GDM1 (cell line): ENCODE data around the gene SERPINF2.
A peak's percentile ranks its signal among the peaks of the same experiment; 100 is the strongest.
"Not testable (repeated sequence)": the region's sequence is repeated elsewhere in the genome, so short reads cannot be mapped to it uniquely, and the experiment has no call there.

ENCODE experiments used
- DNase-seq: peaks from one replicate; lab custom pipeline; 2025; lab: John Stamatoyannopoulos, UW

Gene SERPINF2

GRCh38 chr17:1762901-1763898, 20.5 kb downstream of the SERPINF2 start:
- DNase-seq, result no peak

DNA sequence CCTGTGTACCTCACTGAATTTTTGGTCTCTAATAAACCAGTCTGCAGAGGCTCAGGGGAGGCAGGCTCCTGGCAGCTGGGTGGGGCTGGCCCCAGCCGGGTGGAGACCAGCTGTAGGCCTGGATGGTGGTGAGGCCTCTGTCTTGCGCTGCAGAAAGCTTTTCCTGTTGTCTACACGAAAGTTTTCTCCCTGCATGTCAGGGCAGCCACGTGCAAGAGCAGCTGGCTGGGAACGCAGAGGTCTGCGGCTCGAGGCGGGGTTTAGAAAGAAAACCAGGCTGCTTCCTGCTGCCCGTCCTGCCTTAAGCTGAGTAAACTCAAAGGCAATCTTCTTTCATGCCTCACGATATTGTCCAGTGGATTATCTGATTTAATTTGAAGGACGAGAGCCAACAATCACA, 21.6 kb downstream of the SERPINF2 start:
- DNase-seq, result peak; percentile 27

DNA sequence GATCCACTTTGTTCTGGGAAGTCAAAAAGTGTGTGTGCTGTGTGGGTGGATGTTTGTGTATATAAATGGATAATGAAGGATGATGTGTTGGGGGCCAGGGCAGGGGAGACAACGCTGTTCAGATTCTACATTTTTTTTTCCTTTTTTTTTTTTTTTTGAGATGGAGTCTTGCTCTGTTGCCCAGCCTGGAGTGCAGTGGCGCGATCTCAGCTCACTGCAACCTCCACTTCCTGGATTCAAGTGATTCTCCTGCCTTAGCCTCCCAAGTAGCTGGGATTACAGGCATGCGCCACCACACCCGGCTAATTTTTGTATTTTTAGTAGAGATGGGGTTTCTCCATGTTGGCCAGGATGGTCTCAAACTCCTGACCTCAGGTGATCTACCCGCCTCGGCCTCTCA, 22.0 kb downstream of the SERPINF2 start:
- DNase-seq, result not testable (repeated sequence)

DNA sequence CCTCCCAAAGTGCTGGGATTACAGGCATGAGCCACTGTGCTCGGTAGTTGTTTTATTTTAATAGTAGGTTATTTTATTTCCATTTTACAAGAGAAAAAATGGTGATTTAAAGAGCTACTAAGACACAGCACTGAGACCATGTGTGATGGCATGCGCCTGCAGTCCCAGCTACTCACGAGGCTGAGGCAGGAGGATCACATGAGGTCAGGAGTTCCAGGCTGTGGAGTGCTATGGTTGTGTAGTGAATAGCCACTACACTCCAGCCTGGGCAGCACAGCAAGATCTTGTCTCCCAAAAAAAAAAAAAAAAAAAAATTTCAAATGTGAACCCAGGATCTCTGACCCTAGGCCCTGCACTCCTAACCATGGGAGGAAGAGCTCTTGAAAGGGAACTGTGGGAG, 22.9 kb downstream of the SERPINF2 start:
- DNase-seq, result no peak

DNA sequence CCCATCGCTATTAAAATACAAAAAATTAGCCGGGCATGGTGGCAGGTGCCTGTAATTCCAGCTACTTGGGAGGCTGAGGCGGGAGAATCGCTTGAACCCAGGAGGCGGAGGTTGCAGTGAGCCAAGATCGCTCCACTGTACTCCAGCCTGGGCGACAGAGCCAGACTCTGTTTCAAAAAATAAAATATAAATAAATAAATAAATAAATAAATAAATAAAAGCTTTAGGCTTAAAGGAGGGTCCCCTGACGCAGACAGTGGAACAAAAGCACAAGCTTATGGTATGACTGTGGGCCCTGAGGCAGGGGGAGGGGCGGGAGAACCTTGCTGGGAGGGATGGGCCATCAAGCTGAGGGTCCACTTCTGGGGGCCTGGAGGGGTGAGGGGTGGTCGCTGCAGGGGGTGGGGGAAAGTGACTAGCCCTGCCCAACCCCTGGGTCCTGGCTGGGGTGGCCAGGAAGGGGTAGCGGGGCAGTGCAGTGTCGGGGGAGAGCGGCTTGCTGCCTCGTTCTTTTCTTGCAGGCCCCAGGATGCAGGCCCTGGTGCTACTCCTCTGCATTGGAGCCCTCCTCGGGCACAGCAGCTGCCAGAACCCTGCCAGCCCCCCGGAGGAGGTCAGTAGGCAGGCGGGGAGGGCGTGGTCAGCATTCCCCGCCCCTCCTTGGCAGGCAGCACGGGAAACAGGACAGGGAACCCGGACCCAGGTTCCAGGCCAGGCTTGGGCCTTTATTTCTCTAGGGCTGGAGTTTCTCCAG, 23.9 kb downstream of the SERPINF2 start:
- DNase-seq, result no peak

DNA sequence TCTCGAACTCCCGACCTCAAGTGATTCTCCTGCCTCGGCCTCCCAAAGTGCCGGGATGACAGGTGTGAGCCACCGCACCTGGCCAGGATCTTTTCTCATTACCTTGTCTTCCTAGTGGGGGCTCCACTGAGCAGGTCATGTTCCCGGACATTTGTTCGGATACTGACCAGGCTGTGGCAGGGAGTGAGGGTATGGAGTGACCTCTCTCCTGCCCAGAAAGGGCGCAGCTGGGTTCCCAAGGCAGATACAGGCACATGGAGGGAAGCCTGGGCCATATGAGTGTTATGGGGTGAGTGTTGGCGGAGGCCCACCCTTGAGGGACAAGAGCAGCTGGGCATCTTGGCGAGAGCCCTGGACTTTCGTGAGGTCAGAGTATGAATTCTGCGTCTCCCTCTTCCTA, 24.7 kb downstream of the SERPINF2 start:
- DNase-seq, result no peak

- DNase-seq, result no peak
Measured at GRCh38 chr17:1769822-1770477, 27.3 kb downstream of the SERPINF2 start.

- DNase-seq, result not testable (repeated sequence)
Measured at GRCh38 chr17:1773000-1773695, 30.5 kb downstream of the SERPINF2 start.

GRCh38 chr17:1773696-1774181, 31.1 kb downstream of the SERPINF2 start:
- DNase-seq, result no peak

- no peak for DNase-seq
Measured at GRCh38 chr17:1774390-1775176, 31.9 kb downstream of the SERPINF2 start.

DNA sequence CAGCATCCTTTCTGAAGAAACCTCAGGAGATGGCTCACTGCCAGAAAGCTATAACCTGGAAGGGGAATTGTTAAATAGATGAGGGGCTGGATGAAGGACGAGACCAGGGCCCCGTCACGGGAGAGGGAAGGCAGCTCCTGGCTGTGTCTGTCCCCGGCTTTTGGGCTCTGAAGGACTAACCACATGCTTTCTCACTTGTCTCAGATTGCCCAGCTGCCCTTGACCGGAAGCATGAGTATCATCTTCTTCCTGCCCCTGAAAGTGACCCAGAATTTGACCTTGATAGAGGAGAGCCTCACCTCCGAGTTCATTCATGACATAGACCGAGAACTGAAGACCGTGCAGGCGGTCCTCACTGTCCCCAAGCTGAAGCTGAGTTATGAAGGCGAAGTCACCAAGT, 33.7 kb downstream of the SERPINF2 start:
- no peak for DNase-seq

DNA sequence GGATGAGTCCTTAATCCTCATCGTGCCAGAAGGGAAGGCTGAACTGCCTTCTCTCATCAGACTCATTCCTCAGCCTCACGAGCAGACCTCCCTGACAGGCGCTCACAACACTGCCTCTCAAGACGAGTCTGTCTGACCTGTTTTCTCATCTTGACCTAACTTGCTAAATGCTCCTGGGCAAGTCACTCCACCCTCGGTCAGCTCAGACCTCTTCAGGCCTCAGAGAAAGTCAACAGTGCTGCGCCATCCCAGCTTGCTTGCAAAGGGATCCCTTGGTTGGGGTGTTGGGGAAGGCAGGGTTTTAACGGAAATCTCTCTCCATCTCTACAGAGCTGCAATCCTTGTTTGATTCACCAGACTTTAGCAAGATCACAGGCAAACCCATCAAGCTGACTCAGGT, 34.2 kb downstream of the SERPINF2 start:
- DNase-seq, result no peak

DNA sequence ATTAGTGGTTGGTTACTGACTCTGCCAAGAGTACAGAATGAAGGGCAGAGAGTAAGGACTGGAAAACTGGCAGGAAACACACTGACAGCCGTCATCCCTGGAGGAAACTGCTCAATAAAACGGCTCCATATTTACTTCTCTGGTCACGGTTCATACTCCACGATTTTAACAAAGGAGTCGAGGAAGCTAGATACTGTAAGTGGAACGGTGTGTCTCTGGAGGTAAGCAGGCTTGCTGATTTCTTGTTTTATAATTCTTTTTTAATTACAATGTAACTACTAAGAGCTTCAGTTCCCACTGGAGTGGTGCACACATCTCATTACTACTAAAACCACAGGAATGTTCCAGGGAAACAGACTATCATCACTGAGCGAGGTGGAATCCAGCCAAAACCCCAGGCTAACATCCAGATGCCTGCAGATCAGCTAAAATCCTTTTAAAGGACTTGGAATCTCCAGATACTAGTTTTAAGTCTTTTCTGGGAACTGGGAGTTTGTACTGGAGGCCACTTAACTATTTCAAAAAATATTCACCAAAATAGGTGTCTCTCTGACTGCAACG, 37.0 kb downstream of the SERPINF2 start:
- no peak for DNase-seq

GRCh38 chr17:1782171-1782567, 39.5 kb downstream of the SERPINF2 start:
- no peak for DNase-seq

- DNase-seq, result no peak
Measured at GRCh38 chr17:1783271-1783670, 40.6 kb downstream of the SERPINF2 start.

- no peak for DNase-seq
Measured at GRCh38 chr17:1783834-1784611, 41.4 kb downstream of the SERPINF2 start.

GRCh38 chr17:1785930-1786329, 43.3 kb downstream of the SERPINF2 start:
- DNase-seq, result no peak

- DNase-seq, result no peak
Measured at GRCh38 chr17:1786708-1787107, 44.0 kb downstream of the SERPINF2 start.

GRCh38 chr17:1787301-1787902, 44.7 kb downstream of the SERPINF2 start:
- DNase-seq, result no peak
